ENCODE measurements around the gene PPM1N. TPM values are rescaled to one million over a fixed set of nuclear protein-coding genes. Genes with fewer than 3 reads are reported as not detected.
A peak's percentile ranks its signal among the peaks of the same experiment; 100 is the strongest.

Gene PPM1N
- total RNA-seq, 1 donor from 2014 or later, result 0.19 TPM

DNA sequence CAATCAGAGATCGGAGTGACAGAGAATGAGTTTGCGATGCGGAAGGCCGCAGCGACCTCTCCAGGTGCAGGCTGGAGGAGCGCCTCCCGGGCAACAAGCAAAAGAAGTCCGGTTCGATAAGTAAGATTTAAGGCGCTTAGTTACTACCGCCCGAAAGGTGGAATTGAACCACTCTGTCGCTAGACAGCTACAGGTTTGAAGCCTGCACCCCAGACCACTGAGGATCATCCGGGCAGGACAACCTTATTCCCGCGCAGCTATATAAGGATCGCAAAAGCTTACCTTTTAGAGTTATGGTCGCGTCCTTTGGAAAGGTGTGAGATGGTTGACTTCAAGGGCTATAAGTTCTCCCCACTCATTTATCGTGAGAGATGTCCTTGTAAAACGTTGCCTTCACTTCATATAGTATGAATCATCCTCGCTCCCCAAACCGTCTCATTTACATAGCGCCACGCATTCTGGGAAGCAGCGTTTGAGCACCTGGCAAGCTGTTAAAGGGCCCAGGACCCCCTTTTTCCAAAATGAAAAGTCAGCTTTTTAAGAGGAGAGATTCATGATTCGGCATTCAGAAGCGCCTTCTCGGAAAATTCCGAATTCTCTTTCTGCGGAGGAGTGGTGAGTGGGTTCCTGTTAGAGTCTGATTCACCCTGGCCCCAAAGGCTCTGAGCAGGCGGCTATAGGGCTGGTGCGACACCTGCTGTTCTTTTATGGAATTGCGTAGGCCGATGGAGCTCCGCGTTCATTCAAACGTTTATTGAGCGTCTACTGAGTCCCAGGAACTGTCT, 19.6 kb upstream of the PPM1N start:
- peaks cover 9% of the 10 kb centered on the region for H3K27me3 ChIP-seq (ENCODE audit: low read depth)
- peak overlapping the region; percentile 70 for H3K4me3 ChIP-seq
- no peaks in the 10 kb centered on the region for H3K36me3 ChIP-seq
- peaks cover 14% of the 10 kb centered on the region for H3K4me1 ChIP-seq
- intact Hi-C loops (cut with micrococcal nuclease), result loop anchor here (1.0 kb wide), 1 partner anchor 39 kb away; no protein-coding TSS in a partner anchor
- peak overlapping the region; percentile 98 for H3K27ac ChIP-seq (replicated peaks)
- TF ChIP-seq, protein P1, sequence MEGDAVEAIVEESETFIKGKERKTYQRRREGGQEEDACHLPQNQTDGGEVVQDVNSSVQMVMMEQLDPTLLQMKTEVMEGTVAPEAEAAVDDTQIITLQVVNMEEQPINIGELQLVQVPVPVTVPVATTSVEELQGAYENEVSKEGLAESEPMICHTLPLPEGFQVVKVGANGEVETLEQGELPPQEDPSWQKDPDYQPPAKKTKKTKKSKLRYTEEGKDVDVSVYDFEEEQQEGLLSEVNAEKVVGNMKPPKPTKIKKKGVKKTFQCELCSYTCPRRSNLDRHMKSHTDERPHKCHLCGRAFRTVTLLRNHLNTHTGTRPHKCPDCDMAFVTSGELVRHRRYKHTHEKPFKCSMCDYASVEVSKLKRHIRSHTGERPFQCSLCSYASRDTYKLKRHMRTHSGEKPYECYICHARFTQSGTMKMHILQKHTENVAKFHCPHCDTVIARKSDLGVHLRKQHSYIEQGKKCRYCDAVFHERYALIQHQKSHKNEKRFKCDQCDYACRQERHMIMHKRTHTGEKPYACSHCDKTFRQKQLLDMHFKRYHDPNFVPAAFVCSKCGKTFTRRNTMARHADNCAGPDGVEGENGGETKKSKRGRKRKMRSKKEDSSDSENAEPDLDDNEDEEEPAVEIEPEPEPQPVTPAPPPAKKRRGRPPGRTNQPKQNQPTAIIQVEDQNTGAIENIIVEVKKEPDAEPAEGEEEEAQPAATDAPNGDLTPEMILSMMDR (IDR thresholded peaks at IDR 0.05; ENCODE audit: borderline replicate concordance), result peak; percentile 99
- DNase-seq, result peak; percentile 81
- no peaks in the 10 kb centered on the region for H3K9me3 ChIP-seq (replicated peaks)

DNA sequence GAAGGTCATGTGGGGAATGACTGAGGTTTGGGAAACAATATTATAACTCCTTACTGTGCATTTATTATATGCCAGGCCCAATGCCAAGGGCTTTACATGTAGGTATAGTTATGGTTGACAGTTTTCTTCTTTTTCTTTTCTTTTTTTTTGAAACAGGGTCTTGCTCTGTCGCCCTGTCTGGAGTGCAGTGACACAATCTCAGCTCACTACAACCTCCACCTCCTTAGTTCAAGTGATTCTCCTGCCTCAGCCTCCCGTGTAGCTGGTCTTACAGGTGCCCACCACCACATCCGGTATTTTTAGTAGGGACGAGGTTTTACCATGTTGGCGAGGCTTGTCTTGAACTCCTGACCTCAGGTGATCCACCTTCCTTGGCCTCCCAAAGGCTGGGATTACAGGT, 15.2 kb upstream of the PPM1N start:
- DNase-seq, result no peak
- peaks cover 11% of the 10 kb centered on the region for H3K4me1 ChIP-seq
- no peaks in the 10 kb centered on the region for H3K36me3 ChIP-seq
- intact Hi-C loops (cut with micrococcal nuclease), result no loop called here
- H3K9me3 ChIP-seq (replicated peaks), result no peaks in the 10 kb centered on the region
- TF ChIP-seq, protein P1 (IDR thresholded peaks at IDR 0.05; ENCODE audit: borderline replicate concordance), result no peak
- no peaks in the 10 kb centered on the region for H3K27me3 ChIP-seq (ENCODE audit: low read depth)
- no peak overlapping the region for H3K4me3 ChIP-seq
- H3K27ac ChIP-seq (replicated peaks), result no peak overlapping the region

DNA sequence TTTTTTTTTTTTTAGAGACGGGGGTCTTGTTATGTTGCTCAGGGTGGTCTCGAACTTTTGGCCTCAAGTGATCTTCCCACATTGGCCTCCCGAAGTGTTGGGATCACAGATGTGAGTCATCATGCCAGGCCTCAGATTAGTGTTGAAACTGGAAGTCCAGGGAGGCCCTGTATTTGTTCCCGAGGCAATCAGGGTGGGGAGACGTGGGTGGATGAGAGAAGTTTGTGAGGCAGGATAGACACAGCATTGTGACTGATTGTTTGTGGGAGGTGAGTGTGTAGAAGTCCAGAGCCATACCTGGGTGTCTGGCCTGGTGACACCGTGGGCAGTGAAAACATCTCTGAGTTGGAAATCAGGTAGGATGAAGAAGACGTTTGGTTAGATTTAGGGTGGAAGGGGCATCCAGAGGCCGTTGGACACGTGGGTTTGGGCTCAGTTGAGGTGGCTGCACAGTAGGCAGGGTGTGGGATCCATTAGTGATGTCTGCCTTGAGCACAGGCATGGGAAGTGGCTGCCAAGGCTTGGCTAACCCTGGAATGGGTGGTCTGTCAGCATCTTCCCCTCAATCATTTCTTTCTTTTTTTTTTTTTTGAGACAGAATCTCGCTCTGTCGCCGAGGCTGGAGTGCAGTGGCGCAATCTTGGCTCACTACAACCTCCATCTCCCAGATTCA, 13.8 kb upstream of the PPM1N start:
- H3K4me3 ChIP-seq, result no peak overlapping the region
- H3K36me3 ChIP-seq, result no peaks in the 10 kb centered on the region
- intact Hi-C loops (cut with micrococcal nuclease), result no loop called here
- H3K27me3 ChIP-seq (ENCODE audit: low read depth), result no peaks in the 10 kb centered on the region
- H3K27ac ChIP-seq (replicated peaks), result no peak overlapping the region
- DNase-seq, result no peak
- TF ChIP-seq, protein P1 (IDR thresholded peaks at IDR 0.05; ENCODE audit: borderline replicate concordance), result no peak
- peaks cover 8% of the 10 kb centered on the region for H3K4me1 ChIP-seq
- H3K9me3 ChIP-seq (replicated peaks), result no peaks in the 10 kb centered on the region

DNA sequence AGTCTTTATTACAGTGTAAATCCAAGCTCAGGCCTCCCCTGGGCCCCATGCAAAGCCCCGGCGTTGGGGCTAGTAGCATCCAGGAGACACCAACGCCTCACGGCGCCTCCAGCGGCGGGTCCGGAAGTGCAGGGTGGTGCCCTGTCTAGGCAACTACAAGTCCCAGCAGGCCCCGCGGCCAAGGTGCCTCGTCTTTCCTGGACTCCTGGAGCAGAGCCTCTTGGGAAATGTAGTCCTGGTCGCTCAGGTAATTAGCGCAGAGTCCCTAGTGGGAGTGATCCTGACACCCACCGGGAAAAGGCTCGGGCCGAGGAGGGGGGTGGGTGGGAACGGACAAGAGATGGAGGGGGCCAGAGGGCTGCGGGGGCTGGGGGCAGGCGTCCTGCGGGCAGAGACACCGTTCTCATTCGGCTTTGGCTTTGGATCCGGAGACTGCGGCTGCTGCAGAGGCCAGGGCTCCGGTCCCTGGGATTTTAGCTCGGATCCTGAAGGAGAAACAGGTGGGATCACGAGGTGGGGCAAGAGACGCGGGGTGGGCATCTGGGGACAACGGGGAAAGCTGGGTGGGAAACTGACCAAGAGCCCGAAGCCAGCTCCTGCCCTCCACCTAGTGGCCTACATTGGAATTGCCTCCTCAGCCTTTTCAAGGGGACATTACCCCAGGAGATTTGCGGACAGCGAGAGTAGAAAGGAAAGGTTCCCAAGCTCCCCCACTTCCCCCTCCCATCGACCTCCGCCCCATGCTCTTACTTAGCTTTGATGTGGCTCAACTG, 12.8 kb upstream of the PPM1N start:
- Histone ChIP-seq H3K4me1 (peaks cover 8% of the 10 kb centered on the region), H3K27ac (replicated peaks) (peak overlapping the region; percentile 82), H3K36me3 (no peaks in the 10 kb centered on the region), H3K9me3 (replicated peaks) (no peaks in the 10 kb centered on the region), H3K4me3 (peak overlapping the region; percentile 80), H3K27me3 (ENCODE audit: low read depth) (no peaks in the 10 kb centered on the region)
- intact Hi-C loops (cut with micrococcal nuclease), result no loop called here
- TF ChIP-seq, protein P1 (IDR thresholded peaks at IDR 0.05; ENCODE audit: borderline replicate concordance), result peak; percentile 74
- DNase-seq, result peak; percentile 98

DNA sequence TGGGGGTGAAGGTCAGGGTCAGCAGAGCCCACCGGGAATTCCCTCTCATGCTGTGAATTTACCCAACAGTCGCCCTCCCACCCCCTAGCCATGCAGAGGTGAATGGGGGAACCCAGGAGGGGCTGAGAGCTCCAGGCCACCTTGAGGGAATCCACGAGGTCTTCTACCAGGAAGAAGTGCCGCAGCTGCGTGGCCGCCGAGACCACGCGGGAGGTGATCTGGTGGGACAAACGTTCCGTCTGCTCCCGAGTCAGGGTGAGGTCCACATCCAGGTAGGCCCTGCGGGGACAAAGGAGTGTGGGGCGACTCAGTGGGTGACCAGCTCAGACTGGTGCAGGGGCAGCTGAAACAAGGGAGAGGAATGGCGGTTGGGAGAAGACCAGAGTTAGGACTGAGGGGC, 9.5 kb upstream of the PPM1N start:
- Histone ChIP-seq H3K9me3 (replicated peaks) (no peaks in the 10 kb centered on the region), H3K4me3 (no peak overlapping the region), H3K27me3 (ENCODE audit: low read depth) (no peaks in the 10 kb centered on the region), H3K36me3 (no peaks in the 10 kb centered on the region), H3K4me1 (peaks cover 25% of the 10 kb centered on the region), H3K27ac (replicated peaks) (no peak overlapping the region)
- no peak for DNase-seq
- intact Hi-C loops (cut with micrococcal nuclease), result no loop called here
- TF ChIP-seq, protein P1 (IDR thresholded peaks at IDR 0.05; ENCODE audit: borderline replicate concordance), result no peak

Measured in left ventricle myocardium inferior (tissue), 1 donor.